CD4-positive, alpha-beta memory T cell (primary cell): ENCODE data around the gene TBC1D22B. TPM values are rescaled to one million over a fixed set of nuclear protein-coding genes. Genes with fewer than 3 reads are reported as not detected.

Experiments used
- CTCF ChIA-PET: fragments of 350-600 bp; sonication (Branson Sonifier 250); formaldehyde crosslinking; loops from one replicate; lab custom pipeline; 2021; ENCODE audit warnings: inconsistent platforms; ENCODE audit not compliant: partially characterized antibody; lab: Charles Lee
- POLR2A ChIA-PET: fragments of 350-600 bp; sonication (Branson Sonifier 250); formaldehyde crosslinking; loops from one replicate; lab custom pipeline; 2021; ENCODE audit not compliant: partially characterized antibody; lab: Charles Lee
- DNase-seq, 5 donors: peaks; one replicate each; pipeline versions ENCODE4 v3.0.0 to v3.0.0-alpha.2; 2020 to 2022; ENCODE audit warnings: mixed read lengths in 1 of 5
- H3K27ac ChIP-seq: one replicate; pipeline ENCODE4 v1.7.0; 2013; ENCODE audit warnings: low read depth, low read length
- H3K27me3 ChIP-seq: 2 replicates; pipeline ENCODE4 v1.7.0; 2013; ENCODE audit warnings: mild to moderate bottlenecking, low read length, moderate library complexity; ENCODE audit not compliant: insufficient read depth
- H3K36me3 ChIP-seq: 2 replicates; pipeline ENCODE4 v1.7.0; 2013; ENCODE audit warnings: mild to moderate bottlenecking, low read length, moderate library complexity; ENCODE audit not compliant: insufficient read depth
- H3K4me1 ChIP-seq: 2 replicates; pipeline ENCODE4 v1.7.0; 2013; ENCODE audit warnings: mild to moderate bottlenecking, low read length, moderate library complexity; ENCODE audit not compliant: insufficient read depth
- H3K4me3 ChIP-seq, 2 donors: one replicate each; pipeline ENCODE4 v1.7.0; 2013; ENCODE audit warnings: low read length in 2 of 2, mild to moderate bottlenecking in 1 of 2
- H3K9me3 ChIP-seq, 2 donors: one replicate each; pipeline ENCODE4 v1.7.0; 2013; ENCODE audit warnings: low read length in 2 of 2, control low read depth in 1 of 2; ENCODE audit not compliant: control insufficient read depth in 1 of 2
- H3K27ac Mint-ChIP-seq, 7 donors: one replicate each; pipeline ENCODE4 v1.8.0; 2020 to 2021; ENCODE audit warnings: mixed read lengths in 7 of 7, mild to moderate bottlenecking in 6 of 7, inconsistent platforms in 3 of 7, moderate library complexity in 3 of 7
- H3K27me3 Mint-ChIP-seq, 2 donors: one replicate each; pipeline ENCODE4 v1.8.0; 2020 to 2021; ENCODE audit warnings: mixed read lengths in 2 of 2
- H3K36me3 Mint-ChIP-seq, 2 donors: one replicate each; pipeline ENCODE4 v1.8.0; 2020 to 2021; ENCODE audit warnings: mixed read lengths in 2 of 2, inconsistent platforms in 1 of 2, mild to moderate bottlenecking in 1 of 2
- H3K4me1 Mint-ChIP-seq, 4 donors: one replicate each; pipeline ENCODE4 v1.8.0; 2020 to 2021; ENCODE audit warnings: mixed read lengths in 4 of 4, mild to moderate bottlenecking in 1 of 4
- H3K4me3 Mint-ChIP-seq, 8 donors: one replicate each; pipeline ENCODE4 v1.8.0; 2020 to 2021; ENCODE audit warnings: mixed read lengths in 8 of 8, mild to moderate bottlenecking in 7 of 8, moderate library complexity in 6 of 8, inconsistent platforms in 3 of 8
- H3K9me3 Mint-ChIP-seq, 8 donors: one replicate each; pipeline ENCODE4 v1.8.0; 2020 to 2021; ENCODE audit warnings: mixed read lengths in 8 of 8, mild to moderate bottlenecking in 5 of 8, inconsistent platforms in 3 of 8, moderate library complexity in 1 of 8
- intact Hi-C: fragments of 100-400 bp; cut with micrococcal nuclease; formaldehyde crosslinking; loops from one replicate; pipeline ENCODE4 v1.15.1; 2023
- polyA plus RNA-seq, 2 donors: library from polyadenylated mRNA; unstranded; fragments of 300-500 nt; fragmentation: Illumina TruSeq; gene quantifications; one replicate each; pipeline ENCODE4 v1.2.3, GENCODE V29; 2021
- total RNA-seq, 2 experiments: library from RNA; stranded (reverse); gene quantifications; one replicate each; pipeline ENCODE4 v1.2.3, GENCODE V29; 2021

Gene TBC1D22B
- total and polyA plus RNA-seq, 4 experiments from 2014 or later = 7.2 to 11.9 (median 10.0) TPM

- Mint-ChIP-seq H3K27me3 (no peaks in the 10 kb centered on the region), H3K9me3 (no peaks in the 10 kb centered on the region), H3K4me1 (peaks cover 0 to 2% (median under 1%) of the 10 kb centered on the region in 4 donors), H3K4me3 (no peak overlapping the region), H3K27ac (no peak overlapping the region), H3K36me3 (peaks cover 69 to 75% of the 10 kb centered on the region in 2 donors)
- DNase-seq = no peak
- Histone ChIP-seq H3K9me3 (no peaks in the 10 kb centered on the region), H3K4me3 (no peak overlapping the region), H3K36me3 (peaks cover 37% of the 10 kb centered on the region), H3K27ac (no peak overlapping the region), H3K4me1 (no peaks in the 10 kb centered on the region), H3K27me3 (no peaks in the 10 kb centered on the region)
- POLR2A ChIA-PET = no interaction called here
- CTCF ChIA-PET = interaction anchor here (0.7 kb wide), 1 partner anchor 1049 kb away, joined by 4 read pairs; no protein-coding TSS in a partner anchor
- intact Hi-C loops = no loop called here
Observed at GRCh38 chr6:37299990-37300389, 42.4 kb downstream of the TBC1D22B start.

GRCh38 chr6:37302086-37302686 lies 44.6 kb downstream of the TBC1D22B start:
- H3K36me3 ChIP-seq = peaks cover 43% of the 10 kb centered on the region
- H3K27me3 ChIP-seq = no peaks in the 10 kb centered on the region
- CTCF ChIA-PET = interaction anchor here (0.6 to 1.5 kb wide), 4 partner anchors 17 to 93 kb away, joined by 3 to 4 read pairs (median 3); no protein-coding TSS in a partner anchor
- no peak for DNase-seq
- Mint-ChIP-seq H3K4me1 (peaks cover 0 to 2% (median under 1%) of the 10 kb centered on the region in 4 donors), H3K9me3 (no peaks in the 10 kb centered on the region), H3K4me3 (no peak overlapping the region), H3K27me3 (no peaks in the 10 kb centered on the region), H3K36me3 (peaks cover 57 to 76% of the 10 kb centered on the region in 2 donors), H3K27ac (peak overlapping the region in 1 of 7 donors; percentile 50)
- H3K4me1 ChIP-seq = no peaks in the 10 kb centered on the region
- H3K9me3 ChIP-seq = no peaks in the 10 kb centered on the region
- no peak overlapping the region for H3K27ac ChIP-seq
- POLR2A ChIA-PET = no interaction called here
- intact Hi-C loops = no loop called here
- H3K4me3 ChIP-seq = no peak overlapping the region

- intact Hi-C loops = no loop called here
- no peak overlapping the region for H3K4me3 Mint-ChIP-seq
- H3K9me3 ChIP-seq = no peaks in the 10 kb centered on the region
- H3K27ac ChIP-seq = no peak overlapping the region
- peaks cover 47 to 70% of the 10 kb centered on the region in 2 donors for H3K36me3 Mint-ChIP-seq
- no peaks in the 10 kb centered on the region for H3K27me3 Mint-ChIP-seq
- H3K27me3 ChIP-seq = no peaks in the 10 kb centered on the region
- peaks cover 0 to 2% (median under 1%) of the 10 kb centered on the region in 4 donors for H3K4me1 Mint-ChIP-seq
- no peaks in the 10 kb centered on the region for H3K9me3 Mint-ChIP-seq
- H3K36me3 ChIP-seq = peaks cover 46% of the 10 kb centered on the region
- CTCF ChIA-PET = interaction anchor here (1.0 to 1.5 kb wide), 3 partner anchors 16 to 94 kb away, joined by 3 to 4 read pairs (median 3); no protein-coding TSS in a partner anchor
- no peak for DNase-seq
- POLR2A ChIA-PET = no interaction called here
- H3K4me1 ChIP-seq = no peaks in the 10 kb centered on the region
- peak overlapping the region in 4 of 7 donors; percentile 31 to 76 (median 55) for H3K27ac Mint-ChIP-seq
- H3K4me3 ChIP-seq = no peak overlapping the region
Observed at GRCh38 chr6:37303091-37303660, 45.6 kb downstream of the TBC1D22B start.

GRCh38 chr6:37303891-37304503 lies 46.4 kb downstream of the TBC1D22B start:
- H3K27me3 ChIP-seq = no peaks in the 10 kb centered on the region
- POLR2A ChIA-PET = no interaction called here
- H3K4me1 ChIP-seq = no peaks in the 10 kb centered on the region
- Mint-ChIP-seq H3K36me3 (peaks cover 46 to 67% of the 10 kb centered on the region in 2 donors), H3K27ac (peak overlapping the region in 1 of 7 donors; percentile 87), H3K4me1 (peaks cover 0 to 2% (median under 1%) of the 10 kb centered on the region in 4 donors), H3K9me3 (no peaks in the 10 kb centered on the region), H3K4me3 (no peak overlapping the region), H3K27me3 (no peaks in the 10 kb centered on the region)
- no peak overlapping the region for H3K27ac ChIP-seq
- intact Hi-C loops = no loop called here
- no peak for DNase-seq
- H3K9me3 ChIP-seq = no peaks in the 10 kb centered on the region
- no peak overlapping the region for H3K4me3 ChIP-seq
- CTCF ChIA-PET = interaction anchor here (1.4 kb wide), 1 partner anchor 22 kb away, joined by 3 read pairs; no protein-coding TSS in a partner anchor
- peaks cover 47% of the 10 kb centered on the region for H3K36me3 ChIP-seq

GRCh38 chr6:37304766-37305165 lies 47.2 kb downstream of the TBC1D22B start:
- no peaks in the 10 kb centered on the region for H3K4me1 ChIP-seq
- ChIA-PET CTCF (interaction anchor here (1.4 to 1.9 kb wide), 2 partner anchors 11 to 21 kb away, joined by 3 to 5 read pairs; no protein-coding TSS in a partner anchor), POLR2A (no interaction called here)
- no peak for DNase-seq
- H3K36me3 ChIP-seq = peaks cover 47% of the 10 kb centered on the region
- Mint-ChIP-seq H3K27me3 (no peaks in the 10 kb centered on the region), H3K36me3 (peaks cover 40 to 60% of the 10 kb centered on the region in 2 donors), H3K9me3 (no peaks in the 10 kb centered on the region), H3K27ac (no peak overlapping the region), H3K4me3 (no peak overlapping the region), H3K4me1 (peaks cover 0 to 2% (median under 1%) of the 10 kb centered on the region in 4 donors)
- H3K4me3 ChIP-seq = no peak overlapping the region
- intact Hi-C loops = no loop called here
- H3K27me3 ChIP-seq = no peaks in the 10 kb centered on the region
- no peak overlapping the region for H3K27ac ChIP-seq
- no peaks in the 10 kb centered on the region for H3K9me3 ChIP-seq

GRCh38 chr6:37305841-37306425 lies 48.4 kb downstream of the TBC1D22B start:
- intact Hi-C loops = no loop called here
- no peak for DNase-seq
- Mint-ChIP-seq H3K27me3 (no peaks in the 10 kb centered on the region), H3K4me1 (peaks cover 0 to 2% (median under 1%) of the 10 kb centered on the region in 4 donors), H3K4me3 (no peak overlapping the region), H3K36me3 (peaks cover 36 to 54% of the 10 kb centered on the region in 2 donors), H3K27ac (no peak overlapping the region), H3K9me3 (no peaks in the 10 kb centered on the region)
- ChIA-PET CTCF (interaction anchor here (0.5 to 1.9 kb wide), 4 partner anchors 10 to 387 kb away, joined by 3 to 5 read pairs (median 4); no protein-coding TSS in a partner anchor), POLR2A (no interaction called here)
- no peak overlapping the region for H3K27ac ChIP-seq
- H3K4me1 ChIP-seq = no peaks in the 10 kb centered on the region
- H3K36me3 ChIP-seq = peaks cover 47% of the 10 kb centered on the region
- no peaks in the 10 kb centered on the region for H3K9me3 ChIP-seq
- H3K4me3 ChIP-seq = no peak overlapping the region
- no peaks in the 10 kb centered on the region for H3K27me3 ChIP-seq
